ENCODE data around the gene RXRA. TPM values are rescaled to one million over a fixed set of nuclear protein-coding genes. Genes with fewer than 3 reads are reported as not detected.

RXRA gene
- total and polyA plus RNA-seq, 2 donors (not counting 1 experiment from before 2014, with no cell fraction given): 2.6 to 6.8 TPM

GRCh38 chr9:134404376-134405358 is 78.4 kb downstream of the RXRA start:
- Histone ChIP-seq H3K9ac (ENCODE audit: low read length) (no peak overlapping the region), H3K36me3 (replicated peaks in 1 of 2; ENCODE audit: control extremely low read depth in 1 of 2, control insufficient read depth in 1 of 2, extremely low read depth in 1 of 2, insufficient read depth in 2 of 2, low read length in 1 of 2) (no peaks in the 10 kb centered on the region), H3K27ac (ENCODE audit: low read length in 2 of 2) (peak overlapping the region in 1 of 2 donors; percentile 25), H3K4me2 (replicated peaks; ENCODE audit: low read depth, low read length, poor library complexity, severe bottlenecking) (peak overlapping the region; percentile 80), H3K79me2 (ENCODE audit: control insufficient read depth, insufficient read depth, low read length) (peaks cover 10% of the 10 kb centered on the region), H3K27me3 (replicated peaks in 1 of 4; ENCODE audit: control extremely low read depth in 1 of 4, control insufficient read depth in 3 of 4, insufficient read depth in 4 of 4, low read length in 3 of 4) (no peaks in the 10 kb centered on the region), H2AFZ (ENCODE audit: insufficient read depth, low read depth, low read length, poor library complexity, severe bottlenecking) (no peak overlapping the region), H4K20me1 (ENCODE audit: control insufficient read depth, insufficient read depth, low read length, poor library complexity, severe bottlenecking) (peaks cover 53% of the 10 kb centered on the region), H3K4me1 (ENCODE audit: control insufficient read depth in 2 of 2, insufficient read depth in 2 of 2, low read length in 2 of 2) (peaks cover 59 to 66% of the 10 kb centered on the region in 2 donors), H3K9me3 (ENCODE audit: control extremely low read depth in 1 of 3, control insufficient read depth in 2 of 3, insufficient read depth in 1 of 3, low read length in 2 of 3) (peaks cover 0 to 2% (median 0%) of the 10 kb centered on the region in 3 donors), H3K4me3 (ENCODE audit: control extremely low read depth in 1 of 5, extremely low read depth in 1 of 5, insufficient read depth in 1 of 5, low read depth in 2 of 5, low read length in 4 of 5) (no peak overlapping the region)
- 60% methylated on average over 32 of the region's 34 CpGs for WGBS (ENCODE audit: insufficient coverage)
- ATAC-seq (ENCODE audit: low read depth) (no peak), DNase-seq (peak; percentile 39)
- no peak for TF ChIP-seq EZH2 (IDR thresholded peaks at IDR 0.05; ENCODE audit: borderline replicate concordance, insufficient read depth, low read depth, low read length, poor library complexity, severe bottlenecking)
- TF ChIP-seq CTCF (IDR thresholded peaks at IDR 0.05): no peak
- ChIA-PET CTCF (interaction anchor here (0.7 to 2.2 kb wide), 4 partner anchors 11 to 39 kb away, joined by 3 to 5 read pairs (median 4); no protein-coding TSS in a partner anchor), POLR2A (interaction anchor here (0.6 kb wide), 1 partner anchor 9 kb away, joined by 3 read pairs; no protein-coding TSS in a partner anchor)
- Mint-ChIP-seq H3K27ac (peak overlapping the region; percentile 59), H3K4me3 (peak overlapping the region; percentile 67), H3K27me3 (no peaks in the 10 kb centered on the region), H3K9me3 (ENCODE audit: insufficient read depth) (no peaks in the 10 kb centered on the region), H3K4me1 (peaks cover 42% of the 10 kb centered on the region)
- intact Hi-C loops (cut with micrococcal nuclease): loop anchor here (5.0 kb wide), 1 partner anchor 77 kb away; the partner anchor contains the start of gene RXRA
